ENCODE results near the gene ANTXR1. TPM values are rescaled to one million over a fixed set of nuclear protein-coding genes. Genes with fewer than 3 reads are reported as not detected.
"Not testable (repeated sequence)": the region's sequence is repeated elsewhere in the genome, so short reads cannot be mapped to it uniquely, and the experiment has no call there.

ANTXR1 gene
- total RNA-seq, 1 donor from 2014 or later, result 73.4 TPM

- H3K9me3 Mint-ChIP-seq (ENCODE audit: low read depth), result no peaks in the 10 kb centered on the region
- TF ChIP-seq, protein P1, sequence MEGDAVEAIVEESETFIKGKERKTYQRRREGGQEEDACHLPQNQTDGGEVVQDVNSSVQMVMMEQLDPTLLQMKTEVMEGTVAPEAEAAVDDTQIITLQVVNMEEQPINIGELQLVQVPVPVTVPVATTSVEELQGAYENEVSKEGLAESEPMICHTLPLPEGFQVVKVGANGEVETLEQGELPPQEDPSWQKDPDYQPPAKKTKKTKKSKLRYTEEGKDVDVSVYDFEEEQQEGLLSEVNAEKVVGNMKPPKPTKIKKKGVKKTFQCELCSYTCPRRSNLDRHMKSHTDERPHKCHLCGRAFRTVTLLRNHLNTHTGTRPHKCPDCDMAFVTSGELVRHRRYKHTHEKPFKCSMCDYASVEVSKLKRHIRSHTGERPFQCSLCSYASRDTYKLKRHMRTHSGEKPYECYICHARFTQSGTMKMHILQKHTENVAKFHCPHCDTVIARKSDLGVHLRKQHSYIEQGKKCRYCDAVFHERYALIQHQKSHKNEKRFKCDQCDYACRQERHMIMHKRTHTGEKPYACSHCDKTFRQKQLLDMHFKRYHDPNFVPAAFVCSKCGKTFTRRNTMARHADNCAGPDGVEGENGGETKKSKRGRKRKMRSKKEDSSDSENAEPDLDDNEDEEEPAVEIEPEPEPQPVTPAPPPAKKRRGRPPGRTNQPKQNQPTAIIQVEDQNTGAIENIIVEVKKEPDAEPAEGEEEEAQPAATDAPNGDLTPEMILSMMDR (IDR thresholded peaks at IDR 0.05; ENCODE audit: unreplicated experiment), result no peak
- no peak for DNase-seq (ENCODE audit: low spot score, unreplicated experiment)
- no peak overlapping the region for H3K27ac Mint-ChIP-seq
- H3K4me1 Mint-ChIP-seq (ENCODE audit: low read depth), result no peaks in the 10 kb centered on the region
- peaks cover 10% of the 10 kb centered on the region for H3K36me3 Mint-ChIP-seq (ENCODE audit: insufficient read depth)
- H3K4me3 Mint-ChIP-seq (ENCODE audit: low read depth), result no peak overlapping the region
- no peaks in the 10 kb centered on the region for H3K27me3 Mint-ChIP-seq
Observed at GRCh38 chr2:69169655-69170389, 156.8 kb downstream of the ANTXR1 start.

GRCh38 chr2:69170661-69171060, 157.7 kb downstream of the ANTXR1 start:
- no peak for DNase-seq (ENCODE audit: low spot score, unreplicated experiment)
- no peaks in the 10 kb centered on the region for H3K9me3 Mint-ChIP-seq (ENCODE audit: low read depth)
- no peaks in the 10 kb centered on the region for H3K27me3 Mint-ChIP-seq
- peaks cover 7% of the 10 kb centered on the region for H3K36me3 Mint-ChIP-seq (ENCODE audit: insufficient read depth)
- H3K4me3 Mint-ChIP-seq (ENCODE audit: low read depth), result no peak overlapping the region
- H3K4me1 Mint-ChIP-seq (ENCODE audit: low read depth), result no peaks in the 10 kb centered on the region
- H3K27ac Mint-ChIP-seq, result no peak overlapping the region
- TF ChIP-seq, protein P1 (IDR thresholded peaks at IDR 0.05; ENCODE audit: unreplicated experiment), result no peak

GRCh38 chr2:69171116-69171896, 158.3 kb downstream of the ANTXR1 start:
- no peak overlapping the region for H3K4me3 Mint-ChIP-seq (ENCODE audit: low read depth)
- H3K9me3 Mint-ChIP-seq (ENCODE audit: low read depth), result no peaks in the 10 kb centered on the region
- no peaks in the 10 kb centered on the region for H3K27me3 Mint-ChIP-seq
- no peak for DNase-seq (ENCODE audit: low spot score, unreplicated experiment)
- no peak overlapping the region for H3K27ac Mint-ChIP-seq
- H3K36me3 Mint-ChIP-seq (ENCODE audit: insufficient read depth), result peaks cover 4% of the 10 kb centered on the region
- no peaks in the 10 kb centered on the region for H3K4me1 Mint-ChIP-seq (ENCODE audit: low read depth)
- TF ChIP-seq, protein P1 (IDR thresholded peaks at IDR 0.05; ENCODE audit: unreplicated experiment), result no peak

DNA sequence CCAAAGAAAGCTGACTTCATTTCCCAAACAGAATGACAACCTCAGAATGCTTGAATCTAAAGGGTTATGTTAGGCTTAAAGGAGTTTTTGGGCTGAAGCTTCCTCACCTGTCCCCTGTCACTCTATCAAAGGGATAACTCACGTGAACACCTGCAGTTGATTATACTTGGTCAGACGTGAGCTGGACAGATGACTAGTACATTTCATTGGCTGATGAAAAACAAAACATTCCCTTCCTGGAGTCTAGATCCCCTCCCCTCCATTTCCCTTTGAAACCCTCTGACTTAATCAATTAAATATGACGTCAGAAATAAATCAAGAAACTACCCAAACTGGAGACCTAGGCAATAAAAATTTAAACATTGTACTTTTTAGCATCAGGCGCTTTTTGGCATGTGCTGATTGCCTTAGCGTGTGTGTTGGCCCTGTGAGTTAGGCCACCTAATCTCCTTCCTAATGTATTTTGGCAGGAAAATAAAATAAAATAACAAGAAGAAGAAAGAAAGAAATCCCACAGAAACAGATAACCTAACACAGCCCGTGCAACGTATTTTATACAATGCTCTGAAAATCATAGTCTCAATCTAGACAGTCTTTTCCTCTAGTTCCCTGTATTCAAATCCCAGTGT, 159.0 kb downstream of the ANTXR1 start:
- H3K27ac Mint-ChIP-seq, result no peak overlapping the region
- H3K36me3 Mint-ChIP-seq (ENCODE audit: insufficient read depth), result peaks cover 3% of the 10 kb centered on the region

GRCh38 chr2:69173706-69174105, 160.7 kb downstream of the ANTXR1 start:
- Mint-ChIP-seq H3K36me3 (ENCODE audit: insufficient read depth) (peaks cover 7% of the 10 kb centered on the region), H3K27ac (no peak overlapping the region), H3K4me1 (ENCODE audit: low read depth) (no peaks in the 10 kb centered on the region), H3K27me3 (no peaks in the 10 kb centered on the region), H3K4me3 (ENCODE audit: low read depth) (no peak overlapping the region), H3K9me3 (ENCODE audit: low read depth) (no peaks in the 10 kb centered on the region)
- TF ChIP-seq, protein P1 (IDR thresholded peaks at IDR 0.05; ENCODE audit: unreplicated experiment), result no peak
- DNase-seq (ENCODE audit: low spot score, unreplicated experiment), result no peak

More for the DNA sequence above, 159.0 kb downstream of the ANTXR1 start:
- Mint-ChIP-seq H3K4me3 (ENCODE audit: low read depth) (no peak overlapping the region), H3K4me1 (ENCODE audit: low read depth) (no peaks in the 10 kb centered on the region), H3K9me3 (ENCODE audit: low read depth) (no peaks in the 10 kb centered on the region), H3K27me3 (no peaks in the 10 kb centered on the region)
- TF ChIP-seq, protein P1 (IDR thresholded peaks at IDR 0.05; ENCODE audit: unreplicated experiment), result no peak
- no peak for DNase-seq (ENCODE audit: low spot score, unreplicated experiment)

DNA sequence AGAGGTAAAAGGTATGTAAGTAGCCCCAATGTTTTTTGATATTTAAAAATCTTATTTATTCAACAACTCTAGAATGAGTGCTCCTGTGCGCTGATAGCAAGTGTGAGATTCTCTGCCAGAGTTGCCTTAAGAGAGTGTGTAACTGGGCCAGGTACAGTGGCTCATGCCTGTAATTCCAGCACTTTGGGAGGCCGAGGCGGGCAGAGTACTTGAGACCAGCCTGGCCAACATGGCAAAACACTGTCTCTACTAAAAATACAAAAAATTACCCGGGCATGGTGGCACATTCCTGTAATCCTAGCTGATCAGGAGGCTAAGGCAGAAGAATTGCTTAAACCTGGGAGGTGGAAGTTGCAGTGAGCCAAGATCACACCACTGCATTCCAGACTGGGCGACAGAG, 161.2 kb downstream of the ANTXR1 start:
- not testable (repeated sequence) for H3K27me3 Mint-ChIP-seq; H3K4me1 Mint-ChIP-seq (ENCODE audit: low read depth); H3K36me3 Mint-ChIP-seq (ENCODE audit: insufficient read depth); DNase-seq (ENCODE audit: low spot score, unreplicated experiment); H3K27ac Mint-ChIP-seq; H3K9me3 Mint-ChIP-seq (ENCODE audit: low read depth); H3K4me3 Mint-ChIP-seq (ENCODE audit: low read depth)

All from progenitor cell of endocrine pancreas (in vitro differentiated cells).